Measurements from ENCODE around the gene CD79A.

CD79A gene

DNA sequence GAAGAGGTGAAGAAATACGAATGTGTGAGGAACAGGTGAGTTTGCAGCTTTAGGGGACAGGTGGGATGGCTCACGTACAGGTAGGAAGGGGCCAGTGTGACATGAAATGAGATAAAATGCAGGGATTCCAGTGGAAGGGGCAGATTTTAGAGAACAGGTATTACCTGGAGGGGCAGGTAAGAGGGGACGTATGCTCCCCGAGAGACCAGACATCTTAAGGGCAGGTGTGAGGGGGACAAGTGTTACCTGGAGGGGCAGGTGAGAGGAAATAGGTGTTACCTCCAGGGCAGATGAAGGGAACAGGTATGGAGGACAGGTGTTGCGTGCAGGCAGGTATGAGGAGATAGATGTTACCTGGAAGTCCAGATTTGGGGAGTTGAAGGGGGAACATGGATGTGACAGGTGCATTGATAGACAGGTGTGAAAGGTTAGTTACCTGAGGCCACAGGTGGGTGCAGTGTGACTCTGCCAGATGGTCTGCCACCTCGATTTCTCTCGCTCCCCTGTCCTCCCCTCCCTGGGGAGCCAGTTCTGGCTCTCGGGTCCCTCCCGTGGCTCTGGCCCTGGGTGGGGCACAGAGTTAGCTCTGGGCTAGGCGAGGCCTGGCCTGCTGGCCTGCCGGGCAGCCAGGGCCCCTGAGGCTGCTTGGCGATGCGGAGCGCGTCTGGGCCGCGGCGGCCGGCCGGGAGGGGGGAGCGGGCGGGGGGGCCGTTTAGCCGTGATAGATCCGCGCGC is 49.1 kb downstream of the CD79A start:
- no peak overlapping the region for H3K4me3 Mint-ChIP-seq
- no peak for ATAC-seq (replicated peaks)
- peaks cover 22 to 24% of the 10 kb centered on the region in 2 donors for H3K4me1 Mint-ChIP-seq (ENCODE audit: low read depth in 2 of 2)
- peaks cover 16% of the 10 kb centered on the region for H3K36me3 Mint-ChIP-seq (ENCODE audit: insufficient read depth)
- no peaks in the 10 kb centered on the region for H3K9me3 Mint-ChIP-seq
- no peak for DNase-seq
- peaks cover 13 to 41% of the 10 kb centered on the region in 2 donors for H3K27me3 Mint-ChIP-seq
- H3K27ac Mint-ChIP-seq: no peak overlapping the region

DNA sequence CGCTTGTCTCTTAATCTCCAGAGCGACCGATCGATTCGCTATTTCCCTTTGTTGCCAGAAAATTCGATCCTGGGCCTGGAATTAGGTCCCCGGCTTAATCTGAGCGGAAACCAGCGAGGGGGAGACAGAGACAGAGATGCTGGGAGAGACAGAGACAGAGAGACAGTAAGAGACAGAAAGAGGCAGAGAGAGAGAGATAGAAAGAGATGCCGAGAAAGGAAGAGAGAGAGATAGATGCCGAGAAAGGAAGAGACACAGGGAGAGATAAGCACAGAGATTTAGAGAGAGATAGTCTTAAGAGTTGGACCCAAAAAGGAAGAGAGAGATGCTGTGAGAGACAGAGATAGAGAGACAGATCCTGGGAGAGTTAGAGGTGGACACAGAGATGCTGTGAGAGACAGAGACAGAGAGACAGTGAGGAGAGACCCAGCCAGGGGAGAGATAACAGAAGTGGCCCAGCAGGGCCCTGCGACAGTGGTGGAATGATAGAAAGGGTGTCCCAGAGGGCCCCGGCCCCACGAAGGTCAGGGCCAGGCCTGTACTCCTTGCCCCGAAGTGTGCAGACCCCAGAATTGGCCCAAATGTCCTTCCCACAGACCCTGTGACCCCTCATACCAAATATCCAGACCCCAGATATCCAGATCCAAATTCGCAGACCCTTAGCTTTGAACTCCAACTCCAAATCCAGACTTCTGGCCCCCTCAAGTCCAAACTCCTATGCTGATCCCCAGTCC is 49.9 kb downstream of the CD79A start:
- no peak for ATAC-seq (replicated peaks)
- peaks cover 12 to 33% of the 10 kb centered on the region in 2 donors for H3K27me3 Mint-ChIP-seq
- no peak overlapping the region for H3K27ac Mint-ChIP-seq
- H3K36me3 Mint-ChIP-seq (ENCODE audit: insufficient read depth): peaks cover 14% of the 10 kb centered on the region
- H3K4me3 Mint-ChIP-seq: no peak overlapping the region
- DNase-seq: no peak
- H3K9me3 Mint-ChIP-seq: no peaks in the 10 kb centered on the region
- peaks cover 19 to 26% of the 10 kb centered on the region in 2 donors for H3K4me1 Mint-ChIP-seq (ENCODE audit: low read depth in 2 of 2)

DNA sequence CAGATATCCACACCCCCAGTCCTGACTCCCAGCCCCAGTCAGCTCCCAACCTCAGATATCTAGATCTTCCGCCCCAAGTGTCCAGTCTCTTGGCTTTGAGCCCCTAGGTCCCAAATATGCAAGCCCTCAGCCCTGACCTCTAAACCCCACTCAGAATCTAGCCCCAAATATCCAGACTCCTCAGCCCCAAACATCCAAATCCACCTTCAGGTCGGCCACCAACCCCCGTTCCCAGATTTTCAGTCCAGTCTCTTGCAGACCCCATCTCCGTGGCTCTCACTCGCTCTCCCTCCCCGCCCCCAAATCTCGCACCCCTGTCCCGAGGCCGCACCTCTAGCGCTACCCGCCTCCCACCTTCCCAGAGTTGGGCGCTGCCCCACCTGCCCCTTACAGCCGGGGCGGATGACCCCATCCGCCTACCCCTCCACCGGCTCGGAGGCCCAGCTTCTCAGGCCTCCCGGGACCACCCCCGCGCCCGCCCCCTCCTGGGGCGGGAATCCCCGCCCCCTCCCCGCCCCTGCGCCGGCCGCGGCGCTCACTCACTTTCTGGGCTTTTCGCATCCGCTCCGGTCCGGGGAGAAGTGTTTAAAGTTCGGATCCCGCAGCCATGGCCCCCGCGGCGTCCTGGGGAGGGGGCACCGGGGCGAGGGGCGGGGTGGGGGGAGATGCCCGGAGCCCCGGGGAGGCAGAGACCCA is 50.6 kb downstream of the CD79A start:
- ATAC-seq (replicated peaks): peak; percentile 40
- H3K27ac Mint-ChIP-seq: no peak overlapping the region
- H3K4me1 Mint-ChIP-seq (ENCODE audit: low read depth in 2 of 2): peaks cover 21 to 22% of the 10 kb centered on the region in 2 donors
- H3K36me3 Mint-ChIP-seq (ENCODE audit: insufficient read depth): peaks cover 14% of the 10 kb centered on the region
- peaks cover 6 to 26% of the 10 kb centered on the region in 2 donors for H3K27me3 Mint-ChIP-seq
- no peak overlapping the region for H3K4me3 Mint-ChIP-seq
- H3K9me3 Mint-ChIP-seq: no peaks in the 10 kb centered on the region
- no peak for DNase-seq

DNA sequence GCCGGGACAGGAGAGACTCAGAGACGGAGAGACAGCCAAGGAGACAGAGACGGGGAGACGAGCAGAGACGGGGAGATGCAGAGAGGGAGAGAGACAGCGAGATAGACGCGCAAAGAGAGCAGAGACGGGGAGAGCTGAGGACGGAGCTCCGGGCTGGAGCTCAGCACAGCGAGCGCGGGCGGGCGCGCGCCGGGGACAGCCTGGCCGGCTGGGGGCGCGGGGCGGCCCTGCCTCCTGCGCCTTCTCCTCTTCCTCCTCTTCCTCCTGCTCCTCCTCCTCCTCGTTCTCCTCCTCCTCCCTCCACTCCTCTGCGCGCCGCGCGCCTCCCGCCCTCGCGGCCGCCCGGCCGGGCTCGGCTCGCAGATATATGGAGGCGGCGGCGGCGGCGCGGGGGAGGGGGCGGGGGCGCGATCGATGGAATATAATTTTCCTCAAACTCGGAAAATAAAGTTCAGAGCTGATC is 51.2 kb downstream of the CD79A start, which contains the start of gene ERFL:
Gene ERFL, minus strand, starts transcription at position 229 of the 463 bp plus-strand sequence. CDS start 15,530 bp downstream, outside the sequence.
- H3K36me3 Mint-ChIP-seq (ENCODE audit: insufficient read depth): peaks cover 13% of the 10 kb centered on the region
- ATAC-seq (replicated peaks): peak; percentile 37
- H3K27me3 Mint-ChIP-seq: peaks cover 3 to 20% of the 10 kb centered on the region in 2 donors
- H3K27ac Mint-ChIP-seq: peak within 1 kb of the TSS; percentile 72 to 78
- no peak within 1 kb of the TSS for H3K4me3 Mint-ChIP-seq
- no peaks in the 10 kb centered on the region for H3K9me3 Mint-ChIP-seq
- no peak for DNase-seq
- H3K4me1 Mint-ChIP-seq (ENCODE audit: low read depth in 2 of 2): peaks cover 21 to 23% of the 10 kb centered on the region in 2 donors

DNA sequence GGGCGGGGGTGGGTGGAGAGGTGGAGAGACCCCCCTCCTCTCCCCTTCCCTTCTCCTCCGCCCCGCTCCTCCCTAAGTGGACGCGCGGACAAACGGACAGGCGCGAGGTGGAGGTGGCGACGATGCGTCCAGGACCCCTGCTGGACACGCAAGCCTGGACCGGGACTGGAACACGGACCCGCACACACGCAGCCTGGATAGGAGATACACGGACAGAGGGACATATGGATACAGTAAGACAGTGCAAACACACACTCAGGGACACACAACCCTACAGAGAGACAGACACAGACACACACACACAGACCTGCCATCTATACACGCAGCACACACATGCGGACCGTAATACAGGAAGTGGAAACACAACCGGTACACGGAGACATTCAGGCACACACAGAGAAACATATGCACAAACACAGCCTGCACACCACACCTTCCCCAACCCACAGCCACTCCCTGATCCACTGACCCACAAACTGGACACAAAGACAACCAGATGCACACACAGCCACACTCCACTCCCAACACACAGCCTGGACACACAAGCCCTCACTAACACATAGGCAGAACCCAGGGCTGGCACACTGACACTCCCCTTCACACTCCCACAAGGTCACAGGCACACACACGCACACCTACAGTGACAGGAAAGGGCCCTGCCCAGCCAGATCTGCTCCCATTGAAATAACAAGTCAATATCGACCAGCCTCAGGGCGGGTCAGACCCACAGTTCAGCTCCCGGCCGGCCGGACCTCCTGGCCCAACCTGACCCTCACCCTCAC is 51.9 kb downstream of the CD79A start:
- peaks cover 0 to 15% of the 10 kb centered on the region in 2 donors for H3K27me3 Mint-ChIP-seq
- H3K36me3 Mint-ChIP-seq (ENCODE audit: insufficient read depth): peaks cover 10% of the 10 kb centered on the region
- H3K4me3 Mint-ChIP-seq: no peak overlapping the region
- H3K9me3 Mint-ChIP-seq: no peaks in the 10 kb centered on the region
- DNase-seq (no peak), ATAC-seq (replicated peaks) (peak; percentile 73)
- H3K27ac Mint-ChIP-seq: peak overlapping the region; percentile 72 to 78
- H3K4me1 Mint-ChIP-seq (ENCODE audit: low read depth in 2 of 2): peaks cover 23 to 30% of the 10 kb centered on the region in 2 donors

DNA sequence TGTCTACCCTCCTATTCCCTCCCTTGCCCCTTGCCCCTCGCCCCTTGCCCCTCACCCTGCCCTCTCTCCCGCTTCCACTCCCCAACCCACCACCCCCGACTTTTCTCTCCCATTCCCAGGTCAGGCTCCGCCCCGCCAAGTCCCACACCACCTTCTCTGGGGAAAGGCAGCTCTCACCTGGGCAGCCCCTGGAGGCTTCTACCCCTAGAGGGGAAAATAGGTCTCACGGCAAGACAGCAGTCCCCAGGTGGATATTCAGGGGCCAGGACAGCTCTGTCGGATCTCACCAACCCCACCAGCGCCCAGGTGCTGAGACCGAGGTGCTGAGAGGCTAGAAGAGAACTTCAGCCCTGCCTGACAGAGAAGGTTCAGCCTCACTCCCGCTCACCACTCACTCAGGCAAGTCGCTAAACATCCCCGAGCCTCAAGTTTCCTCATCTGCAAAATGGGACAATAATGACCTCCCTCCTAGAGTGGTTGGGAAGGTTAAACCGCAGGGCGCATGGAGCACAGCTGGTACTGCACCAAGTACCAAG is 52.5 kb downstream of the CD79A start:
- ATAC-seq (replicated peaks) (no peak), DNase-seq (no peak)
- Mint-ChIP-seq H3K27ac (peak overlapping the region; percentile 72 to 78), H3K9me3 (no peaks in the 10 kb centered on the region), H3K4me1 (ENCODE audit: low read depth in 2 of 2) (peaks cover 27 to 35% of the 10 kb centered on the region in 2 donors), H3K27me3 (peaks cover 0 to 16% of the 10 kb centered on the region in 2 donors), H3K36me3 (ENCODE audit: insufficient read depth) (peaks cover 6% of the 10 kb centered on the region), H3K4me3 (no peak overlapping the region)

DNA sequence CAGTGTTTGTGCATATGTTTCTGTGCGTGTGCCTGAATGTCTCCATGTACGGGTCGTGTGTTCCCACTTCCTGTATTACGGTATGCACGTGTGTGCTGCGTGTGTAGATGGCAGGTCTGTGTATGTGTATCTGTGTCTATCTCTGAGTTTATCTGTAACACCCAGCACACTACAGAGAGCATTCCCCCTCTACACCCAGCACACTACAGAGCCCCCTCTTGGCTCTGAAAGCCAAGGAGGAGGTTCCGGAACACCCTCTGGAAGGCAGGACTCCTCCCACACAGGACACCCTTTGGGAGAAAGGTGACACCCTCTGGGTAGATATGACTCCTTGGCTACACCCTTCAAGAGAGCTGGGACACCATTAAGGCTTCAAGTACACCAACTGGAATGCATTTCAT is 53.2 kb downstream of the CD79A start:
- Mint-ChIP-seq H3K4me1 (ENCODE audit: low read depth in 2 of 2) (peaks cover 34 to 42% of the 10 kb centered on the region in 2 donors), H3K27ac (peak overlapping the region in 1 of 2 donors; percentile 72), H3K36me3 (ENCODE audit: insufficient read depth) (peaks cover 9% of the 10 kb centered on the region), H3K4me3 (no peak overlapping the region), H3K27me3 (peaks cover 7 to 24% of the 10 kb centered on the region in 2 donors), H3K9me3 (no peaks in the 10 kb centered on the region)
- DNase-seq (no peak), ATAC-seq (replicated peaks) (no peak)

Measured in effector memory CD8-positive, alpha-beta T cell (primary cell).